CD4-positive, CD25-positive, alpha-beta regulatory T cell (primary cell): ENCODE data around the gene NT5DC2. TPM values are rescaled to one million over a fixed set of nuclear protein-coding genes. Genes with fewer than 3 reads are reported as not detected.
A peak's percentile ranks its signal among the peaks of the same experiment; 100 is the strongest.

ENCODE experiments used
- ATAC-seq, 2 donors: fragments of 150-1000 bp; cut with Tn5 transposase; one replicate each; pipeline ENCODE4 v1.10.0; 2021; ENCODE audit warnings: low read depth in 2 of 2, moderate number of reproducible peaks in 2 of 2, moderate library complexity in 1 of 2
- DNase-seq, 3 donors: peaks; one replicate each; pipeline versions ENCODE4 v3.0.0 to v3.0.0-alpha.2; 2012 to 2022; ENCODE audit warnings: mixed read lengths in 1 of 3
- H3K27ac ChIP-seq: one replicate; pipeline ENCODE4 v1.7.0; 2013; ENCODE audit warnings: mild to moderate bottlenecking, low read length; ENCODE audit not compliant: insufficient read depth, poor library complexity, severe bottlenecking
- H3K27me3 ChIP-seq: one replicate; pipeline ENCODE4 v1.7.0; 2013; ENCODE audit warnings: low read length; ENCODE audit not compliant: control insufficient read depth, insufficient read depth
- H3K36me3 ChIP-seq: one replicate; pipeline ENCODE4 v1.7.0; 2013; ENCODE audit warnings: mild to moderate bottlenecking, low read length, moderate library complexity; ENCODE audit not compliant: control insufficient read depth, insufficient read depth
- H3K4me1 ChIP-seq: 2 replicates; pipeline ENCODE4 v1.7.0; 2013; ENCODE audit warnings: mild to moderate bottlenecking, low read length; ENCODE audit not compliant: insufficient read depth, control insufficient read depth, poor library complexity, severe bottlenecking
- H3K4me3 ChIP-seq: one replicate; pipeline ENCODE4 v1.7.0; 2013; ENCODE audit warnings: low read depth, mild to moderate bottlenecking, low read length, moderate library complexity
- H3K9me3 ChIP-seq, 2 experiments: 1 replicate in 1 of 2; 2 replicates in 1 of 2; pipeline ENCODE4 v1.7.0; 2013; ENCODE audit warnings: low read length in 2 of 2, mild to moderate bottlenecking in 1 of 2, moderate library complexity in 1 of 2; ENCODE audit not compliant: control insufficient read depth in 2 of 2
- H3K27ac Mint-ChIP-seq, 3 donors: one replicate each; pipeline ENCODE4 v1.8.0; 2020 to 2022; ENCODE audit warnings: mild to moderate bottlenecking in 3 of 3, mixed read lengths in 3 of 3, moderate library complexity in 2 of 3
- H3K27me3 Mint-ChIP-seq: one replicate; pipeline ENCODE4 v1.8.0; 2022; ENCODE audit warnings: mild to moderate bottlenecking, mixed read lengths
- H3K36me3 Mint-ChIP-seq: one replicate; pipeline ENCODE4 v1.8.0; 2020; ENCODE audit warnings: mixed read lengths
- H3K4me1 Mint-ChIP-seq, 4 donors: one replicate each; pipeline ENCODE4 v1.8.0; 2020 to 2022; ENCODE audit warnings: mixed read lengths in 4 of 4, mild to moderate bottlenecking in 1 of 4
- H3K4me3 Mint-ChIP-seq, 4 donors: one replicate each; pipeline ENCODE4 v1.8.0; 2020 to 2022; ENCODE audit warnings: mild to moderate bottlenecking in 4 of 4, mixed read lengths in 4 of 4, moderate library complexity in 3 of 4
- H3K9me3 Mint-ChIP-seq, 7 donors: one replicate each; pipeline ENCODE4 v1.8.0; 2020 to 2022; ENCODE audit warnings: mixed read lengths in 7 of 7, mild to moderate bottlenecking in 3 of 7, moderate library complexity in 2 of 7
- polyA plus RNA-seq, 4 donors: library from polyadenylated mRNA; unstranded; fragments of 300-500 nt; fragmentation: Illumina TruSeq; gene quantifications; one replicate each; pipeline ENCODE4 v1.2.3, GENCODE V29; 2021
- total RNA-seq: library from RNA; stranded (reverse); gene quantifications from one replicate; pipeline ENCODE4 v1.2.3, GENCODE V29; 2022

Gene NT5DC2
- total and polyA plus RNA-seq, 5 donors from 2014 or later, result 0.81 to 3.7 TPM; not detected in 3

- Histone ChIP-seq H3K9me3 (no peaks in the 10 kb centered on the region), H3K27me3 (no peaks in the 10 kb centered on the region), H3K4me3 (no peak overlapping the region), H3K36me3 (peaks cover 74% of the 10 kb centered on the region), H3K27ac (no peak overlapping the region), H3K4me1 (no peaks in the 10 kb centered on the region)
- Mint-ChIP-seq H3K4me1 (peaks cover 2 to 9% (median 5%) of the 10 kb centered on the region in 4 donors), H3K27me3 (no peaks in the 10 kb centered on the region), H3K4me3 (no peak overlapping the region), H3K27ac (peak overlapping the region in 2 of 3 donors; percentile 20 to 23), H3K9me3 (no peaks in the 10 kb centered on the region), H3K36me3 (peaks cover 30% of the 10 kb centered on the region)
- DNase-seq, result no peak
- ATAC-seq, result no peak
Observed at GRCh38 chr3:52558436-52558835, 24.8 kb upstream of the NT5DC2 start.

GRCh38 chr3:52557011-52557960 is 23.6 kb upstream of the NT5DC2 start:
- Histone ChIP-seq H3K36me3 (peaks cover 71% of the 10 kb centered on the region), H3K9me3 (no peaks in the 10 kb centered on the region), H3K27ac (no peak overlapping the region), H3K27me3 (no peaks in the 10 kb centered on the region), H3K4me3 (no peak overlapping the region), H3K4me1 (no peaks in the 10 kb centered on the region)
- ATAC-seq, result no peak
- Mint-ChIP-seq H3K27ac (peak overlapping the region in 2 of 3 donors; percentile 35 to 74), H3K36me3 (peaks cover 23% of the 10 kb centered on the region), H3K4me3 (no peak overlapping the region), H3K27me3 (no peaks in the 10 kb centered on the region), H3K9me3 (no peaks in the 10 kb centered on the region), H3K4me1 (peaks cover 2 to 9% (median 4%) of the 10 kb centered on the region in 4 donors)
- DNase-seq, result no peak

- Mint-ChIP-seq H3K27ac (peak overlapping the region in 1 of 3 donors; percentile 60), H3K36me3 (peaks cover 21% of the 10 kb centered on the region), H3K27me3 (no peaks in the 10 kb centered on the region), H3K9me3 (no peaks in the 10 kb centered on the region), H3K4me3 (no peak overlapping the region), H3K4me1 (peaks cover 2 to 7% (median 4%) of the 10 kb centered on the region in 4 donors)
- Histone ChIP-seq H3K36me3 (peaks cover 69% of the 10 kb centered on the region), H3K9me3 (no peaks in the 10 kb centered on the region), H3K27me3 (no peaks in the 10 kb centered on the region), H3K4me1 (no peaks in the 10 kb centered on the region), H3K27ac (no peak overlapping the region), H3K4me3 (no peak overlapping the region)
- no peak for ATAC-seq
- no peak for DNase-seq
Observed at GRCh38 chr3:52555056-52555455, 21.4 kb upstream of the NT5DC2 start.

- DNase-seq (no peak), ATAC-seq (no peak)
- H3K4me3 ChIP-seq, result no peak overlapping the region
- peaks cover under 1 to 6% (median 4%) of the 10 kb centered on the region in 4 donors for H3K4me1 Mint-ChIP-seq
- no peak overlapping the region for H3K27ac ChIP-seq
- no peak overlapping the region for H3K4me3 Mint-ChIP-seq
- peaks cover 17% of the 10 kb centered on the region for H3K36me3 Mint-ChIP-seq
- H3K36me3 ChIP-seq, result peaks cover 65% of the 10 kb centered on the region
- no peaks in the 10 kb centered on the region for H3K9me3 ChIP-seq
- no peaks in the 10 kb centered on the region for H3K27me3 Mint-ChIP-seq
- no peaks in the 10 kb centered on the region for H3K27me3 ChIP-seq
- H3K9me3 Mint-ChIP-seq, result no peaks in the 10 kb centered on the region
- no peaks in the 10 kb centered on the region for H3K4me1 ChIP-seq
- peak overlapping the region in 2 of 3 donors; percentile 23 to 43 for H3K27ac Mint-ChIP-seq
Observed at GRCh38 chr3:52554026-52554755, 20.5 kb upstream of the NT5DC2 start.

GRCh38 chr3:52552089-52552488 is 18.4 kb upstream of the NT5DC2 start:
- H3K27me3 ChIP-seq, result no peaks in the 10 kb centered on the region
- no peak overlapping the region for H3K4me3 Mint-ChIP-seq
- no peak overlapping the region for H3K4me3 ChIP-seq
- no peak overlapping the region for H3K27ac ChIP-seq
- no peaks in the 10 kb centered on the region for H3K27me3 Mint-ChIP-seq
- no peak overlapping the region for H3K27ac Mint-ChIP-seq
- no peaks in the 10 kb centered on the region for H3K4me1 ChIP-seq
- no peaks in the 10 kb centered on the region for H3K9me3 ChIP-seq
- ATAC-seq, result no peak
- peaks cover 0 to 6% (median 1%) of the 10 kb centered on the region in 4 donors for H3K4me1 Mint-ChIP-seq
- H3K9me3 Mint-ChIP-seq, result no peaks in the 10 kb centered on the region
- no peak for DNase-seq
- peaks cover 11% of the 10 kb centered on the region for H3K36me3 Mint-ChIP-seq
- peaks cover 64% of the 10 kb centered on the region for H3K36me3 ChIP-seq

GRCh38 chr3:52551118-52551517 is 17.5 kb upstream of the NT5DC2 start:
- Mint-ChIP-seq H3K36me3 (peaks cover 11% of the 10 kb centered on the region), H3K9me3 (no peaks in the 10 kb centered on the region), H3K4me3 (no peak overlapping the region), H3K27ac (peak overlapping the region in 1 of 3 donors; percentile 56), H3K4me1 (peaks cover 0 to 4% (median under 1%) of the 10 kb centered on the region in 4 donors), H3K27me3 (no peaks in the 10 kb centered on the region)
- H3K4me1 ChIP-seq, result no peaks in the 10 kb centered on the region
- DNase-seq (no peak), ATAC-seq (no peak)
- H3K36me3 ChIP-seq, result peaks cover 72% of the 10 kb centered on the region
- H3K9me3 ChIP-seq, result no peaks in the 10 kb centered on the region
- H3K27me3 ChIP-seq, result no peaks in the 10 kb centered on the region
- H3K27ac ChIP-seq, result no peak overlapping the region
- H3K4me3 ChIP-seq, result no peak overlapping the region

GRCh38 chr3:52547143-52547542 is 13.5 kb upstream of the NT5DC2 start:
- Mint-ChIP-seq H3K27me3 (no peaks in the 10 kb centered on the region), H3K4me1 (peaks cover 0 to 10% (median 3%) of the 10 kb centered on the region in 4 donors), H3K9me3 (no peaks in the 10 kb centered on the region), H3K27ac (peak overlapping the region in 1 of 3 donors; percentile 13), H3K4me3 (no peak overlapping the region), H3K36me3 (peaks cover 16% of the 10 kb centered on the region)
- H3K27me3 ChIP-seq, result no peaks in the 10 kb centered on the region
- peaks cover 59% of the 10 kb centered on the region for H3K36me3 ChIP-seq
- no peak for DNase-seq
- no peaks in the 10 kb centered on the region for H3K9me3 ChIP-seq
- no peaks in the 10 kb centered on the region for H3K4me1 ChIP-seq
- no peak overlapping the region for H3K4me3 ChIP-seq
- ATAC-seq, result no peak
- H3K27ac ChIP-seq, result no peak overlapping the region
